Type B pancreatic cell (in vitro differentiated cells): ENCODE data around the gene TBC1D22A. TPM values are rescaled to one million over a fixed set of nuclear protein-coding genes. Genes with fewer than 3 reads are reported as not detected.

ENCODE experiments used
- DNase-seq: peaks from one replicate; pipeline ENCODE4 v3.0.0; 2021; ENCODE audit warnings: mixed read lengths; ENCODE audit not compliant: unreplicated experiment; ENCODE audit errors: extremely low spot score
- H3K27ac Mint-ChIP-seq: 2 replicates; pipeline ENCODE4 v1.8.0; 2021; ENCODE audit warnings: mild to moderate bottlenecking, mixed read lengths
- H3K27me3 Mint-ChIP-seq: 2 replicates; pipeline ENCODE4 v1.8.0; 2021; ENCODE audit warnings: mixed read lengths
- H3K36me3 Mint-ChIP-seq: 2 replicates; pipeline ENCODE4 v1.8.0; 2021; ENCODE audit warnings: mixed read lengths
- H3K4me1 Mint-ChIP-seq: one replicate; pipeline ENCODE4 v1.8.0; 2021; ENCODE audit warnings: mixed read lengths; ENCODE audit not compliant: unreplicated experiment
- H3K4me3 Mint-ChIP-seq: 2 replicates; pipeline ENCODE4 v1.8.0; 2021; ENCODE audit warnings: mild to moderate bottlenecking, mixed read lengths
- H3K9me3 Mint-ChIP-seq: 2 replicates; pipeline ENCODE4 v1.8.0; 2021; ENCODE audit warnings: mixed read lengths
- total RNA-seq: library from RNA; stranded (reverse); gene quantifications from 2 replicates; pipeline ENCODE4 v1.2.1, GENCODE V29; 2021; ENCODE audit warnings: low replicate concordance
- TF ChIP-seq, protein P1 (sequence below): fragments of 200-600 bp; sonication (generic); conservative IDR thresholded peaks from 2 replicates; pipeline ENCODE4 v1.5.0; 2021; ENCODE audit warnings: antibody characterized with exemption, mild to moderate bottlenecking

The TBC1D22A gene
- total RNA-seq, 1 donor from 2014 or later = 16.2 TPM

DNA sequence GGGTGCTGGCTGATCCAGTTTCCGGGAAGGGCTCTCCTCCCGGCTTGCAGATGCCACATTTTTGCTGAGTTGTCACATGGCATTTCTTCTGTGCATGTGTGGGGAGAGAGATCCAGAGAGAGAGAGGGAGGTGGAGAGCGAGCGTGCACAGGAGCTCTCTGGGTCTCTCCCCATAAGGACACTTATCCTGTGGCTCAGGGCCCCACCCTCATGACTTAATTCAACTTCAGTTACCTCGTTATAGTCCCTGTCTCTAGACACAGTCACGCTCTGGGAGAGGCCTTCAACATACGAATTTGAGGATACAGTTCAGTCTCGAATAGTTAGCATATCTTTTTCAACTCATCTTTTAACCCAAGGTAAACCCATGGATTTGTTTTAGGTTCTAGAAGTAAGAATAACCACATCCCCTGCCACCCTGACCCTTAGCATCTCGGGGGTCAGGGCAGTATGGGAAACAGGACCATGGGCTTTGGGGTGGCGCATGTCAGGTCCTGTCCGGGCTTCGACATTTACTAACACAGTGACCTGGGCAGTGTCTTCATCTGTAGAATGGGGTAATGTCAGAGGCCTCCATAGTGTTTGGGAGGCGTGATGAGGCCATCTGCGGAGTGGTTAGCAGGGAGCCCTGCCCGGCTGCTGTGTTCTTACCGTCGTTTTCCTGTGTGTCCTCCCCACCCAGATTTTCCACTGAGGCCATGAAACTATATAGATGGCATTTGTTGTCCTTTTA, 46.9 kb downstream of the TBC1D22A start:
- TF ChIP-seq, protein P1, sequence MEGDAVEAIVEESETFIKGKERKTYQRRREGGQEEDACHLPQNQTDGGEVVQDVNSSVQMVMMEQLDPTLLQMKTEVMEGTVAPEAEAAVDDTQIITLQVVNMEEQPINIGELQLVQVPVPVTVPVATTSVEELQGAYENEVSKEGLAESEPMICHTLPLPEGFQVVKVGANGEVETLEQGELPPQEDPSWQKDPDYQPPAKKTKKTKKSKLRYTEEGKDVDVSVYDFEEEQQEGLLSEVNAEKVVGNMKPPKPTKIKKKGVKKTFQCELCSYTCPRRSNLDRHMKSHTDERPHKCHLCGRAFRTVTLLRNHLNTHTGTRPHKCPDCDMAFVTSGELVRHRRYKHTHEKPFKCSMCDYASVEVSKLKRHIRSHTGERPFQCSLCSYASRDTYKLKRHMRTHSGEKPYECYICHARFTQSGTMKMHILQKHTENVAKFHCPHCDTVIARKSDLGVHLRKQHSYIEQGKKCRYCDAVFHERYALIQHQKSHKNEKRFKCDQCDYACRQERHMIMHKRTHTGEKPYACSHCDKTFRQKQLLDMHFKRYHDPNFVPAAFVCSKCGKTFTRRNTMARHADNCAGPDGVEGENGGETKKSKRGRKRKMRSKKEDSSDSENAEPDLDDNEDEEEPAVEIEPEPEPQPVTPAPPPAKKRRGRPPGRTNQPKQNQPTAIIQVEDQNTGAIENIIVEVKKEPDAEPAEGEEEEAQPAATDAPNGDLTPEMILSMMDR = no peak
- H3K4me3 Mint-ChIP-seq = no peak overlapping the region
- no peaks in the 10 kb centered on the region for H3K9me3 Mint-ChIP-seq
- peaks cover 12% of the 10 kb centered on the region for H3K36me3 Mint-ChIP-seq
- no peak overlapping the region for H3K27ac Mint-ChIP-seq
- no peaks in the 10 kb centered on the region for H3K27me3 Mint-ChIP-seq
- peak; percentile 45 for DNase-seq
- H3K4me1 Mint-ChIP-seq = peaks cover 14% of the 10 kb centered on the region

- Mint-ChIP-seq H3K36me3 (peaks cover 20% of the 10 kb centered on the region), H3K27me3 (no peaks in the 10 kb centered on the region), H3K27ac (no peak overlapping the region), H3K4me3 (no peak overlapping the region), H3K4me1 (peaks cover 19% of the 10 kb centered on the region), H3K9me3 (peaks cover 5% of the 10 kb centered on the region)
- DNase-seq = peak; percentile 54
- TF ChIP-seq, protein P1 = no peak
Observed at GRCh38 chr22:46810856-46811786, 48.7 kb downstream of the TBC1D22A start.

- Mint-ChIP-seq H3K36me3 (peaks cover 18% of the 10 kb centered on the region), H3K4me3 (no peak overlapping the region), H3K9me3 (peaks cover 5% of the 10 kb centered on the region), H3K4me1 (peaks cover 22% of the 10 kb centered on the region), H3K27me3 (no peaks in the 10 kb centered on the region), H3K27ac (no peak overlapping the region)
- TF ChIP-seq, protein P1 = no peak
- peak; percentile 43 for DNase-seq
Observed at GRCh38 chr22:46812034-46812605, 49.7 kb downstream of the TBC1D22A start.

- no peaks in the 10 kb centered on the region for H3K27me3 Mint-ChIP-seq
- TF ChIP-seq, protein P1 = no peak
- no peak overlapping the region for H3K27ac Mint-ChIP-seq
- no peak overlapping the region for H3K4me3 Mint-ChIP-seq
- H3K36me3 Mint-ChIP-seq = peaks cover 17% of the 10 kb centered on the region
- peak; percentile 10 for DNase-seq
- H3K4me1 Mint-ChIP-seq = peaks cover 22% of the 10 kb centered on the region
- peaks cover 5% of the 10 kb centered on the region for H3K9me3 Mint-ChIP-seq
Observed at GRCh38 chr22:46812788-46813187, 50.3 kb downstream of the TBC1D22A start.

GRCh38 chr22:46813816-46814597, 51.6 kb downstream of the TBC1D22A start:
- H3K4me1 Mint-ChIP-seq = peaks cover 22% of the 10 kb centered on the region
- DNase-seq = peak; percentile 39
- peaks cover 5% of the 10 kb centered on the region for H3K9me3 Mint-ChIP-seq
- peak overlapping the region; percentile 50 for H3K27ac Mint-ChIP-seq
- H3K36me3 Mint-ChIP-seq = peaks cover 15% of the 10 kb centered on the region
- no peaks in the 10 kb centered on the region for H3K27me3 Mint-ChIP-seq
- TF ChIP-seq, protein P1 = no peak
- no peak overlapping the region for H3K4me3 Mint-ChIP-seq
